ENCODE data around the gene DEXI.

DNA sequence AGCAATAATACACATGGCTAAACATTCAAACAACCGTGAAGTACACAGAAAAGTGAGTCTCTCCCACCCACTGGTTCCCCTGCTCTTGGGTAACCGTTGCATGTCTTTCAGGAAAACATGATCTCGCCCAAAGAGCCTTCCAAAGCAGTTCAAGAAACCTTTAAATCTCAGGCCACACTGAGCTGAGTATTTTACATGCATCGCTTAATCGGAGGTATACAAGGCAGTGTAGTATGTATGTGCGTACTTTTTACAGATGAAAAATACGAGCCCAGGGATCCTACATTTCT lies 741 bp upstream of the DEXI start:
- TF ChIP-seq, protein P1, sequence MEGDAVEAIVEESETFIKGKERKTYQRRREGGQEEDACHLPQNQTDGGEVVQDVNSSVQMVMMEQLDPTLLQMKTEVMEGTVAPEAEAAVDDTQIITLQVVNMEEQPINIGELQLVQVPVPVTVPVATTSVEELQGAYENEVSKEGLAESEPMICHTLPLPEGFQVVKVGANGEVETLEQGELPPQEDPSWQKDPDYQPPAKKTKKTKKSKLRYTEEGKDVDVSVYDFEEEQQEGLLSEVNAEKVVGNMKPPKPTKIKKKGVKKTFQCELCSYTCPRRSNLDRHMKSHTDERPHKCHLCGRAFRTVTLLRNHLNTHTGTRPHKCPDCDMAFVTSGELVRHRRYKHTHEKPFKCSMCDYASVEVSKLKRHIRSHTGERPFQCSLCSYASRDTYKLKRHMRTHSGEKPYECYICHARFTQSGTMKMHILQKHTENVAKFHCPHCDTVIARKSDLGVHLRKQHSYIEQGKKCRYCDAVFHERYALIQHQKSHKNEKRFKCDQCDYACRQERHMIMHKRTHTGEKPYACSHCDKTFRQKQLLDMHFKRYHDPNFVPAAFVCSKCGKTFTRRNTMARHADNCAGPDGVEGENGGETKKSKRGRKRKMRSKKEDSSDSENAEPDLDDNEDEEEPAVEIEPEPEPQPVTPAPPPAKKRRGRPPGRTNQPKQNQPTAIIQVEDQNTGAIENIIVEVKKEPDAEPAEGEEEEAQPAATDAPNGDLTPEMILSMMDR (conservative IDR thresholded peaks at IDR 0.05) = no peak
- TF ChIP-seq ZFX (IDR thresholded peaks at IDR 0.05) = no peak
